SU-DHL-6 (cell line): ENCODE data around the gene DCAF17.

ENCODE experiments used
- H2AFZ ChIP-seq: fragments of 200-600 bp; sonication (generic); 2 replicates; pipeline ENCODE4 v1.6.1; 2014; ENCODE audit warnings: low read depth, mild to moderate bottlenecking, moderate library complexity, mixed read lengths, antibody characterized with exemption, low read length; ENCODE audit not compliant: severe bottlenecking
- H3F3A ChIP-seq: fragments of 200-600 bp; shearing (Covaris generic); 2 replicates; pipeline ENCODE4 v1.6.0; 2016; ENCODE audit warnings: antibody characterized with exemption, mild to moderate bottlenecking; ENCODE audit not compliant: insufficient read depth
- H3K27ac ChIP-seq: fragments of 200-600 bp; sonication (generic); 2 replicates; pipeline ENCODE4 v1.5.1; 2016; ENCODE audit warnings: low read depth, mild to moderate bottlenecking, low read length, moderate library complexity, mixed read lengths
- H3K27me3 ChIP-seq: fragments of 200-600 bp; sonication (generic), shearing (Covaris generic); 2 replicates; pipeline ENCODE4 v1.6.0; 2014; ENCODE audit warnings: mild to moderate bottlenecking, low read length
- H3K36me3 ChIP-seq: fragments of 200-600 bp; sonication (generic); 2 replicates; pipeline ENCODE4 v1.6.1; 2014; ENCODE audit warnings: mild to moderate bottlenecking, low read length, mixed read lengths
- H3K4me2 ChIP-seq: fragments of 300-600, 200-600 bp; shearing (Covaris generic), sonication (generic); 2 replicates; pipeline ENCODE4 v1.6.0; 2014; ENCODE audit warnings: low read length, low read depth, mild to moderate bottlenecking; ENCODE audit not compliant: poor library complexity, severe bottlenecking
- H3K4me3 ChIP-seq: fragments of 200-600 bp; sonication (generic); 2 replicates; pipeline ENCODE4 v1.5.1; 2014; ENCODE audit warnings: antibody characterized with exemption, low read length, mild to moderate bottlenecking, mixed read lengths; ENCODE audit not compliant: insufficient read depth, poor library complexity, severe bottlenecking
- H3K79me2 ChIP-seq: fragments of 200-600 bp; sonication (generic); 2 replicates; pipeline ENCODE4 v1.6.1; 2014; ENCODE audit warnings: mild to moderate bottlenecking, low read length, moderate library complexity; ENCODE audit not compliant: insufficient read depth
- H3K9ac ChIP-seq: fragments of 200-600 bp; sonication (generic); 2 replicates; pipeline ENCODE4 v1.7.0; 2014; ENCODE audit warnings: mild to moderate bottlenecking, low read length
- H3K9me2 ChIP-seq: fragments of 200-600 bp; sonication (generic); replicated peaks from 2 replicates; pipeline ENCODE4 v1.6.1; 2014; ENCODE audit warnings: low read length; ENCODE audit not compliant: insufficient read depth
- H3K9me3 ChIP-seq: fragments of 200-600 bp; sonication (generic); 2 replicates; pipeline ENCODE4 v1.6.1; 2014; ENCODE audit warnings: low read length, mixed read lengths; ENCODE audit not compliant: insufficient read depth
- H4K20me1 ChIP-seq: fragments of 200-600 bp; sonication (generic); 2 replicates; pipeline ENCODE4 v1.6.1; 2014; ENCODE audit warnings: low read depth, mild to moderate bottlenecking, antibody characterized with exemption, low read length, moderate library complexity, mixed read lengths
- CTCF ChIP-seq: fragments of 200-600 bp; sonication (generic); IDR thresholded peaks from one replicate; pipeline ENCODE4 v1.5.1; 2017; ENCODE audit warnings: antibody characterized with exemption, mild to moderate bottlenecking, low read length, moderate library complexity; ENCODE audit not compliant: insufficient read depth, poor library complexity, severe bottlenecking
- EZH2phosphoT487 ChIP-seq: fragments of 200-600 bp; sonication (generic), shearing (Covaris generic); conservative IDR thresholded peaks from 2 replicates; pipeline ENCODE4 v1.6.1; 2018; ENCODE audit warnings: mild to moderate bottlenecking, antibody characterized with exemption, low read length, moderate library complexity, mixed read lengths

DCAF17 gene

GRCh38 chr2:171452773-171453172 lies 18.7 kb downstream of the DCAF17 start:
- H3K4me3 ChIP-seq = no peak overlapping the region
- TF ChIP-seq EZH2phosphoT487 (no peak), CTCF (no peak)
- peaks cover 6% of the 10 kb centered on the region; the same call in 1 of the 2 replicates for H3K79me2 ChIP-seq
- H3K36me3 ChIP-seq = peaks cover 72% of the 10 kb centered on the region
- H3K9me3 ChIP-seq = peaks cover 3% of the 10 kb centered on the region; the same call in 1 of the 2 replicates
- H3K9ac ChIP-seq = no peak overlapping the region
- H2AFZ ChIP-seq = no peak overlapping the region
- no peak overlapping the region for H3K4me2 ChIP-seq
- no peaks in the 10 kb centered on the region for H3K27me3 ChIP-seq
- no peaks in the 10 kb centered on the region; the same call in 1 of the 2 replicates for H3F3A ChIP-seq
- H4K20me1 ChIP-seq = no peaks in the 10 kb centered on the region
- no peaks in the 10 kb centered on the region for H3K9me2 ChIP-seq
- no peak overlapping the region for H3K27ac ChIP-seq

- Histone ChIP-seq H3K4me2 (no peak overlapping the region), H4K20me1 (no peaks in the 10 kb centered on the region), H3K9ac (no peak overlapping the region), H3K27ac (no peak overlapping the region), H3K27me3 (no peaks in the 10 kb centered on the region), H3K79me2 (no peaks in the 10 kb centered on the region; the same call in 1 of the 2 replicates), H3K9me2 (no peaks in the 10 kb centered on the region), H3K9me3 (peaks cover 3% of the 10 kb centered on the region; the same call in 1 of the 2 replicates), H3K4me3 (no peak overlapping the region), H3F3A (no peaks in the 10 kb centered on the region), H2AFZ (no peak overlapping the region), H3K36me3 (peaks cover 55% of the 10 kb centered on the region)
- TF ChIP-seq EZH2phosphoT487 (no peak), CTCF (no peak)
Observed at GRCh38 chr2:171459498-171459897, 25.5 kb downstream of the DCAF17 start.

GRCh38 chr2:171460537-171460936 lies 26.5 kb downstream of the DCAF17 start:
- no peak overlapping the region for H3K27ac ChIP-seq
- no peak overlapping the region for H3K4me3 ChIP-seq
- H3K79me2 ChIP-seq = no peaks in the 10 kb centered on the region; the same call in 1 of the 2 replicates
- no peak overlapping the region for H3K4me2 ChIP-seq
- no peaks in the 10 kb centered on the region for H3K9me3 ChIP-seq
- TF ChIP-seq CTCF = no peak
- TF ChIP-seq EZH2phosphoT487 = no peak
- peaks cover 45% of the 10 kb centered on the region for H3K36me3 ChIP-seq
- H4K20me1 ChIP-seq = no peaks in the 10 kb centered on the region
- H3F3A ChIP-seq = no peaks in the 10 kb centered on the region
- no peaks in the 10 kb centered on the region for H3K9me2 ChIP-seq
- no peaks in the 10 kb centered on the region for H3K27me3 ChIP-seq
- no peak overlapping the region for H2AFZ ChIP-seq
- H3K9ac ChIP-seq = no peak overlapping the region

GRCh38 chr2:171469176-171469575 lies 35.1 kb downstream of the DCAF17 start:
- Histone ChIP-seq H3K9ac (no peak overlapping the region), H3K27ac (no peak overlapping the region), H3K36me3 (peaks cover 31% of the 10 kb centered on the region), H2AFZ (no peak overlapping the region), H3K27me3 (no peaks in the 10 kb centered on the region), H3K9me3 (no peaks in the 10 kb centered on the region), H3K79me2 (no peaks in the 10 kb centered on the region), H3K4me2 (no peak overlapping the region), H3K4me3 (no peak overlapping the region), H4K20me1 (no peaks in the 10 kb centered on the region), H3F3A (no peaks in the 10 kb centered on the region), H3K9me2 (no peaks in the 10 kb centered on the region)
- TF ChIP-seq CTCF (no peak), EZH2phosphoT487 (no peak)
